ENCODE data around the gene NR3C1.

GRCh38 chr5:143318833-143319232 is 84.7 kb downstream of the NR3C1 start:
- TF ChIP-seq CTCF (IDR thresholded peaks at IDR 0.05; ENCODE audit: low read length): no peak
- TF ChIP-seq EZH2phosphoT487 (IDR thresholded peaks at IDR 0.05; ENCODE audit: low read length): no peak
- no peak for TF ChIP-seq EZH2 (optimal IDR thresholded peaks at IDR 0.05; ENCODE audit: low read depth, low read length)
